ENCODE measurements around the gene SESN2.
"Not testable (repeated sequence)": the region's sequence is repeated elsewhere in the genome, so short reads cannot be mapped to it uniquely, and the experiment has no call there.

Gene SESN2

DNA sequence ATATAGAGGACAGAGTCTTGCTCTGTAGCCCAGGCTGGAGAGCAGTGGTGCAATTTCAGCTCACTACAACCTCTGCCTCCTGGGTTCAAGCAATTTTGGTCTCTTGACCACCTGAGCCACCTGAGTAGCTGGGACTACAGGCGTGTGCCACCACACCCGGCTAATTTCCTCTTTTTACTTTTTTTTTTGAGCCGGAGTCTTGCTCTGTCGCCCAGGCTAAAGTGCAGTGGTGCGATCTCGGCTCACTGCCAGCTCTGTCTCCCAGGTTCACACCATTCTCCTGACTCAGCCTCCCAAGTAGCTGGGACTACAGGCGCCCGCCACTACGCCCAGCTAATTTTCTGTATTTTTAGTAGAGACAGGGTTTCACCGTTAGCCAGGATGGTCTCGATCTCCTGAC is 68.1 kb downstream of the SESN2 start:
- not testable (repeated sequence) for DNase-seq (ENCODE audit: low read depth)

DNA sequence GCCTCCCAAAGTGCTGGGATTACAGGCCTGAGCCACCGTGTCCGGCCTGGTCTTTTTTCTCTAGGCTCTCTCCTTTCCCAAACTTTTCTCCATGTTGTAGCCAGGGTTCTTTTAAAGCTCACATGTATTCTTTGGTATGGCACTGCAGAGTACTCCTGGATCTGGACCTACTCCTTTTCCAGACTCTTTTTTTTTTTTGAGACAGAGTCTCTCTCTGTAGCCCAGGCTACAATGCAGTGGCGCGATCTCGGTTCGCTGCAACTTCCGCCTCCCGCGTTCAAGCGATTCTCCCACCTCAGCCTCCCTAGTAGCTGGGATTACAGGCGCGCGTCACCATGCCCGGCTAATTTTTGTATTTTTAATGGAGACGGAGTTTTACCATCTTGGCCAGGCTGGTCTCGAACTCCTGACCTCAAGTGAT is 68.9 kb downstream of the SESN2 start:
- no peak for DNase-seq (ENCODE audit: low read depth)

- DNase-seq (ENCODE audit: low read depth), result no peak
These were observed 70.3 kb downstream of the SESN2 start for GRCh38 chr1:28329395-28330153.

Measured in T-helper 22 cell (primary cell).